HG03565 (cell line): ENCODE results near the gene NHERF2.

Experiments
- ATAC-seq: cut with Tn5 transposase; IDR thresholded peaks from one replicate; pipeline ENCODE4 v1.9.1; 2021; ENCODE audit warnings: mild to moderate bottlenecking, moderate library complexity; ENCODE audit not compliant: unreplicated experiment

Gene NHERF2

DNA sequence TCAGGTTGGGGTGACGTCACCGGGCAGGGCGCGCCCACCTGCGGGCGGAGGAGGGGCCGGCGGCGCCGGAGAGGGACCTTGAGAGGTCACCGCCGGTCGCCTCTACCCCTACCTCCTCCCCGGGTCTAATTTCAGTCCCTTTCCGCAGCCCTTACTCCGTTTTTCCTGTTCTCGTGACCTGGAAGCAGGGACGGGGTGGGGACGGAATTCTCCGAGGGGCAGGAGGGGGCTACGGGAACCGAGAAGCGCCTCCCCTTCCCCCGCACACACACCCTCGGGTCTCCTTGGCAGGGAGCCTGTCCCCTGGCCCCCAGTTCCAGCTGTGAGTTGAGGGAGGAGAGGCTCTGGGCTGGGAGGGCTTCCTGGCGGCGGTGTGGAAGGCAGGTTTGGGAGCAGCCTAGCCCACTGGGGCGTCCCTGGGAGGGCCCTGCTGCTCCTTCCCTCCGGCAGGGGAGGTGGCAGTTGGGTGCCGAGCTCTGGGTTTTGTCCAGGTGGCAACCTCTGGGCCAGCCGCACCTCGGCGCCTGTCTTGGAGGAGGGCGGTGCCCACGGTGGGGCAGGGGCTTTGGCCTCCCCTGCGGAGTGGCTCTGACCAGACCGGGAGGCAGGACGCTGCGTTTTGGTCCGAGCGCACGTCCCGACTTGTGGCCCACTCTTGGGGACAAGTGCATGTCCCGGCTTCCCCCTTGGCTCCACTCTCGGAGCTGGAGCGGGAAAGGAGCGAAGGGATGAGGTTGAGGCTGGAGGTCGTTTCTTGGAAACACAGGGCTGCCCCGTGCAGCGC, 36.2 kb upstream of the NHERF2 start:
- ATAC-seq: no peak

DNA sequence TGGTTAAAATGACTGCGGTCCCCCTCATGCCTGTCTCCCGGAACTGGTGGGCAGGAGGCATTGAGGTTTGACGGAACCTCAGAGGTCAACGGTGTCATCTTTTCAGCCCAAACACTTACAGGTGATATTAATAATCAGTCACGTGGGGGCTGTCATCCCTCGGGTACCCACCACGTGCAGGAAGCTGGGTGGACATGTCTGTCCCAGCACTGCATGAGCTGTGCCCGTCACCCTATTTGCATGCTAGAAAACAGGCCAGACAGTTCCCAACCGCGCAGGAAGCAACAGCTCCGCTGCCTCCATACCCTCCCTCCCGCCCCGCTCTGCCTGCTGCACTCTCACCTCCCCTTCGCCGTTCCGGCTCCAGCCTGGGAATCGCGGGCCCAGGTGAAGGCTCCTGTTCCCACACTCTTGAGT, 35.6 kb upstream of the NHERF2 start:
- ATAC-seq: no peak

DNA sequence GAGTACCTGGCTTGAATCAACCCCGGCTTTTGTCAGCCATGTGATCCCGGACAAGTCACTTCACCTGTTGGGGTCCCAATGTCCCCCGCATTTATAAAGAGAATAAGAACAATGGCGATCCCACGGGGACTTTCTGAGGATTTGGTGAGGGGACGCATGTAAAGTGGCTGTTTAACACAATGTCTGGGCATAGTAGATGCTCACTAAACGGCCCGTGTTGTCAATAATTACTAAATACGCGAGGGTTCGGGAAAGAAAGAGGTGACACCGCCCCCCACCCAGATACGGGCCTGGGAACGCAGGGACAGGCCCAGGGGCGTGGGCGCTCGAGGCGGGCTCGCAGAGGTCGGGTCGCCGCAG, 35.1 kb upstream of the NHERF2 start:
- no peak for ATAC-seq

DNA sequence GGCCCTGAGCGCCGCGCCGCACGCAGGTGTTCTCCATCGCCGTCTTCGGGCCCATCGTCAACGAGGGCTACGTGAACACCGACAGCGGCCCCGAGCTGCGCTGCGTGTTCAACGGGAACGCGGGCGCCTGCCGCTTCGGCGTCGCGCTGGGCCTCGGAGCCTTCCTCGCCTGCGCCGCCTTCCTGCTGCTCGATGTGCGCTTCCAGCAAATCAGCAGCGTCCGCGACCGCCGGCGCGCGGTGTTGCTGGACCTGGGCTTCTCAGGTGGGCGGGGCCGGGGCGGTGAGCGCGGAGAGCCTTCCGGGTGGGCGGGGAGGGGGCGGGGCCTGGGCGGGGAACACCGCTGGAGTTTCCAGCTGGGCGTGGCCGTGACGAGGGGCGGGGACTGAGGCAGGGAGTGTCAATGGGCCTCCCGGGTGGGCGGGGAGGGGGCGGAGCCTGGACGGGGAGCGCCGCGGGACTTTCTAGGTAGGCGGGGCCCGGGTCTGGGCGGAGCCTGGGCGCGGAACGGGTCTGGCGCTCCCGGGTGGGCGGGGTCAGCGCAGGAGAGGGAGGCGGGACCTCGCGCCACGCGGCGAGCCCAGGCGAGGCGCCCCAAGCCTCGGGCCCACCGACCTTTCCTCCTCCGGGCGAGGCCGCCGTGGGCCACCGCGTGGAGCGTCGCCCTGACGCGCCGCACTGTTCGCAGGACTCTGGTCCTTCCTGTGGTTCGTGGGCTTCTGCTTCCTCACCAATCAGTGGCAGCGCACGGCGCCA, 34.6 kb upstream of the NHERF2 start:
- ATAC-seq: peak; percentile 36

DNA sequence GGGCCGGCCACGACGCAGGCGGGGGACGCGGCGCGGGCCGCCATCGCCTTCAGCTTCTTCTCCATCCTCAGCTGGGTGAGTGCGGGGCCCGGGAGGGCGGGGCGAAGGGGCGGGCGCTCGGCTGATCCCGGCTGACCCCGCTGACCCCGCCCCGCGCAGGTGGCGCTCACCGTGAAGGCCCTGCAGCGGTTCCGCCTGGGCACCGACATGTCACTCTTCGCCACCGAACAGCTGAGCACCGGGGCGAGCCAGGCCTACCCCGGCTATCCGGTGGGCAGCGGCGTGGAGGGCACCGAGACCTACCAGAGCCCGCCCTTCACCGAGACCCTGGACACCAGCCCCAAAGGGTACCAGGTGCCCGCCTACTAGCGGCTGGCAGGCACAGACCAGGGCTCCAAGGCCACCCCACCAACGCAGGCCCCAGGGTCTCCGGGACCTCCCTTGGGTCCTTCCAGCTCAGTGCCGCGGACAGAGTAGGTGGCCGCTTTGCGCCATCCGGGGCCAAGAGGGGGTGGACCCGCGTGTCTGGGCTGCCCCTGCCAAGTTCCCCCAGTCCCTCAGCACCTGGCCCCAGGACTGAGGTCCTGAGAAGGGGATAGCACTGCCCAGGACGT, 33.9 kb upstream of the NHERF2 start:
- ATAC-seq: no peak

DNA sequence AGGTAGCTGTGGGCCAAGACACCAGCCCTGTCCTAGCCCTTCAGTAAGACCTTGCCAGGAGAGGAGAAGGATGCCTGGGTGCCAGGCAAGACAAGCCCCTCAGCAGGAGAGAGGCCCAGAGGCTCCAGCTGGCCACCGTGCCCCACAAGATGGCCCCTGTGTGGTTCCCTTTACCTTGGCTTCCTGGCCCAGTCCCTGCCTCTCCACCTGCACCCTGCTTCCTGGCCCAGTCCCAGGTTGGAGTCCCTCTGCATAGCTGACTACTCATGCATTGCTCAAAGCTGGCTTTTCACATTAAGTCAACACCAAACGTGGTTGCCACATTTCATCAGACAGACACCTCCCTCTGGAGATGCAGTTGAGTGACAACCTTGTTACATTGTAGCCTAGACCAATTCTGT, 33.0 kb upstream of the NHERF2 start:
- ATAC-seq: no peak

DNA sequence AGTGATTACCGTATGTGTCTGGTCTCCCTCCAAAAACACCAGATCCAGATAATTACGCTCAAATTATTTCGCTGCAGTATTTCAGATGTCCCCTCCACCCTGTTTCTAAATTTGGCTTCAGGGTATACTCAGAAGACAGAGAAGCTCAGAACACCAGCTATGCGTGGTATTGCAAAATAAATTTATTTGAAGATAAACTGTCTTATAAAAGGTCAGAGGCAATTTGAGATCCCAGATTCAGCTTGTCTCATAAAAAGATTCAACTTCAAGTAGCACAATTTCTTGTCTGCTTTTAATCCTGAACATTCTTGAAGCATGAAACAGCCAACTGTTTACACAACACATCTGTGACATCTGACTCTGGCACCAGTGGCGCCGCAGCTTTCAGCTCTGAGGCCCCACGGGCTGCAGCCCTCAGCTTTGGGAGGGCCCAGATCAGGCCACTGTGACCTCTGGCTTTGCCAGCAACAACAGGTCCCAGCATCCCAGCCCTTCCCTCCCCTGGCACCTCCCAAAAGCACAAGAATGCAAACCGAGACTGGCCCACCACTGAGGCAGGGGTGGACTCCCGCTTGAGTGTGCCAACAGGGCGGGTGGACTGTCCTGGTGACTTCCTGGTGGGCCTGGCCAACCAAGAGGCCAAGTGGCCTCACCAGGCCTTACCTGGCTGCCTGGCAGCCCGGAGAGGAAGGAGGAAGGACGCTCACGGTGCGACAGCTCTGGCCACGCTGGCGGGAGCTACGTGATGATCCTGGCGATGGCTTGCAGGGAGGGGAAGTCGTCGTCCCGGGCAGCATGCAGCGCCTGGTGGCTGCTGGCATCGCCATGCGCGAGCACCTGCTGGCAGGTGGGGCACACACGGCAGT, 29.0 kb upstream of the NHERF2 start:
- ATAC-seq: no peak

DNA sequence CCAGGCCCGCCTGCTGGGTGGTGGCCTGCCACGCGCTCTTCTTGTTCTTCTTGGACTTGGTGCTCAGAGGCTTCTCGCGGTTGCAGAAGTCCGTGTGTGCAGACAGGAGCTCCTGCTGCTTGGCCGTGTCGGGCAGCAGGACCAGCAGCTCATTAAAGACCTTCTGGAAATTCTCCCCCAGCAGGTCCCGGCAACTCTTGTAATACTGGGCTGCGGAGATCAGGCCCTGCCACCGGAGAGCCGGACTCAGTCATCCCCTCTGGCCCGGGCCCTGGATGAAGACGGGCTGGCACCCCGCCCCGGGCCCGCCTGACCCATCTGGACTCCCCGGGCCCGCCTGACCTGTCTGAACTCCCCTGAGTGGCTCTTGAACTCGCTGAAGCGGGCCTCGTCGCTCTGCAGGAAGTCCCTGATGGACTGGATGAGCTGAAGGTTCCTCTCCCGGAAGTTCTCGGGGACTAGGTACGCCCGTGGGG, 28.3 kb upstream of the NHERF2 start:
- no peak for ATAC-seq

DNA sequence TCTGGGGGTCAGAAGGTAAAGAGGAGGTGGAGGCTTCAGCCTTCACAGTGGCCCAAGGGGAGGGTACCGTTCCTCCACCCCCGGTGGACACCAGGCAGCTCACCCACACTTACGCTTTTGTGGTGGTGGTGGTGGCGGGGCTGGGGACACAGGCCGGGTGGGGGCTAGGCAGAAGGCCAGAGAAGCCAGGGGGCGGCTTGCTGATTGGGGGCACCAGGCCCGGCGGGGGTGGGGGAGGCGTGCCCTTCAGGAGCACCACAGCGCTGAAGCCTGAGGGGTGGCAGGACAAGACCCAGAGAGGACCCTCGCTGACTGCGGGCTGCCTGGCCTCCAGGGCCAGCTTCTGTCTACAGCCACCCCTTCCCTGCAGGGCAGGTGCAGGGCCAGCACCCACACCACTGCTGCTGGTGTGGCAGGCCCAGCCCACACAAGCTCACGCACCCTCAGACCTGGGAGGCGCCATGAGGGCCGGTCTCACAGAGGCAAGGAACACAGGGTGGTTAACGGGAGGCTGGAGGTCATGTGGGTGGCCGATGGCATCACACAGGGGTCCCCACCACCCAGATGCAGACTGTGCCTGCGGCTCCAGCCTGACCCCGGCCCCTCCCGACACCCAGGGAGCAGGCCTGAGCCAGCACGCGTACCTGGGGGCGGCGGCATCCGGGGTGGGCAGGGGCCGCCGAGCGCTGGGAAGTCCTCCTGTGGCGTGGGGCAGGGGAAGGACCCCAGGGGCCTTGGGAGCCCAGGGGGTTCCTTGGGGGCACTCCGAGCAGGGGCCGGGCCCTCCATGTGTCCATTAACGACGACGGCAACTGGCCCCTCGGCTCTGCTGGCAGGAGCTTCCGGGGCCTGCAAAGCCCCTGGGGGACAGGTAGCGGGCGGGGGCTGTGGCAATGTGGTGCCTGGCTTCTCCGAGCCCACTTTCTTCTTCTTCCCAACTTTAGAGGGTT, 27.6 kb upstream of the NHERF2 start:
- no peak for ATAC-seq

DNA sequence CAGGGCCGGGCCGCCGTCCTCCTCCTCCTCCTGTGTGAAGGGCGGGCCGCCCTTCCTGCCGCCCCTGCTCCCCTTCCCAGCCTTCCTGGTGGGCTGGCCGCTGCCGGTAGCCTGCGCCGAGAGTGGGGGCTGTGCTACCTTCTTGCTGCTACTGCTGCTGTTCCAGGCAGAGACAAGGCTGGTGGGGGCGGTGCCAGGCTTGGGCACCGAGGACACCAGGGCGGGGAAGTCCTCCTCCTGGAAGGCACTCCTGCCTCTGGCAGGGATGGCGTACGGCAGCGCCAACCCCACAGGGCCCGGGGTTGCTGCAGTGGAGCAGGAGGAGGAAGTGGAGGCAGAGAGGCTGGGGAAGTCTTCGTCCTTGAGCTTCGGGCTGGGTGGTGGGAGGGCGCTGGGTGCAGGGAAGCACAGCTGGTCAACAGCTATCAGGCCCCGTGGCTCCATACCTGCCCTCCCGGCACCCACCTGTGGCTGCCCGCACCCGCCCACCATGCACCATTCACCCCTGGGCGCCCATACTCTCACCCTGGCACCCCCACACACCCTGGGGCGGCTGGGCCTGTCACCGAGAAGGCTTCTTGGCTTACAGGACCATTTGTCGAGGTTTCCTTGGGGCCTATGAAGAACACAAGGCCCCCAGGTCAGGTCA, 26.7 kb upstream of the NHERF2 start:
- ATAC-seq: no peak

DNA sequence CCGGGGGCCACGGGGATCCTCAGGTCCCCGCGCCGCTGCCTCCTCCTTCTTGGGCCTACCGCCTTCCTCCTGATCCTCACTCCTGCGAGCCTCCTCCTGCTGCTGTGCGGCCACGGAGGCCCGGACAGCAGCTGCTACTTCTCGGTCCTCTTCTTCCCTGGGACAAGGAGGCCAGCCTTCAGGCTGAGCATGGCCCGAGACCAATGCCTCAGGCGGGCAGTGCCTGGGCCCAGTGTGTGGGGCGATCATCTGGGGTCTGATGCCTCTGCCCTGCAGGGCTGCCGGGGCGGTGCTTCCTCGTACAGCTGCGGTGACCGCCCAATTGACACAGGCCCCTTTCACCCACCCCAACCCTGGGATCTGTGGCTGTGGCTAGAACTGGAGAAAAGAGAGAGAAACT, 25.7 kb upstream of the NHERF2 start:
- ATAC-seq: no peak

DNA sequence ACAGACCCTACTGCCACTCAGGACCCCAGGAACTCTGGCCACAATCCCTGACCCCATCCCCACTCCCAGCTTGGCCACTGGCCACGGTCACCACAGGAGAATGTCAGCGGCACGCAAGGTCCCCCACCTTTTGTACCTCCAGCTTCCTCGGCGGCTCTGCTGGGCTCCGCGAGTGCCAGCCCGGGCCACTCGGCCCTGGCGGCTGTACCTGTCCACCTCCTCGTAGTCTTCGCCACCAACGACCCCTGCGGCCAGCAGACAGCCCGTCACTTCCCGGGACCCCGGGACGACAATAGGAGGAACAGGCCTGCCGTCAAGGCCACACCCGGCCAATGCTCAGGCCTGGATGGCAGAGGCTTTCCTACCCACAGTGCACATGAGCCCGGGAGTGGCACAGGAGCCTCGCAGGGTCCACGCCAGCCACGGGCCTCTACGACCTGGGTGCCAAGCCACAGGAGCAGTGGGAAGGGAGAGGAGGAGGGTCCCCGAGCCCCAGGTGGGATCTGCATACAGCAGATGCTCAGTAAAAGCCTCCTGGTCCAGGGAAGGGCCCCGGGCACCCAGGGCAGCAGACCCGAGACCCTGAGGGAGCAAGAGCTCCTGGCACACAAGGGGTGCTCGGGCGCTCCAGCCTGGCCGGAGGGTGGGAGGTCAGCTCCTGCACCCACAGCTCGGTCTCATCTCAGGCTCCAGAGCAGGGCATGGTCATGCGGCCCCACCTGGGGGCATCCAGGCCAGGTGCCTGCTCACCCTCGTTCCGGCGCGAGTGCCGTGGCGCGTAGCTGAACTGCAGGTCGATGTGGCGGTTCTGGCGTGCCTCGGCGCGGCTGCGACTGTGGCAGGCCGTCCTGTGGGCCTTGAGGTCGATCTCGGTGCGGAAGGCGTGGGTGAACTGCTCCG, 25.0 kb upstream of the NHERF2 start:
- no peak for ATAC-seq

DNA sequence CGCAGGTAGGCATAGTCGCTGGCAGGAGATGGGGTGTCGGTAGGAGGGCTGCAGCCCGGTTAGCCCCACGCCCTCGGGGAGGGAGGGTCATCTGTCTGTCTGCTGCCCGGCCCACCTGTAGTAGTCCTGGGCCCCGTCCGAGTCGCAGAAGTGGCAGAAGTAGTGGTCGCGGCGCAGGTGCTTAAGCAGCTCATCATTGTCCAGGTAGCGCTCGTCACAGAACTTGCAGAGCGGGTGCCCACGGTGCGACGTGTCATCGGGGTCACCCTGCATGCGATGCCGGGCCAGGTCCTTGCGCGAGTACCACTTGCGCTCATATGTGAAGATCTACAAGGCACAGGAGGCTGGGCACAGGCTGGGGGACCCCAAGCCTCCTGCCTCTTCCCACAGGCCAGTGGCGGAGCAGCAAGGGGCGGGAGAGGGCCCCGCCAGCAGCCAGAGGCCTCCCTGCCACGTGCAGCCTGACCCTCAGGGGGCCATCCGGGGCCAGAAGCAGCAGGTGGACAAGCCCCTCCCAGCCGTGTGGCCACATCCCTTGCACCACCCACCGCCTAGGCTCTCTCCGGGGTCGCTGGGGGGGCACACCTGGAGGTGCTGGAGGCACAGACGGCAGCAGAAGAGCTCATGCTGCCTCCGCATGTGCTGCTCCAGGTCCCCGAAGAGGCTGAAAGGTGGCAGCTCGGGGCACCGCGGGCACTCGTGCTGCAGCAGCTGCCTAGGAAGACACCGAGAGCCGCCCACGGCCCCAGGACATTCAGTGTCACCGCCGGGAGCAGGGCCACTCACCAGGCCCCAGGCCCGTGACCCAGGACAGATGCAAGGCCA, 24.1 kb upstream of the NHERF2 start:
- ATAC-seq: no peak

DNA sequence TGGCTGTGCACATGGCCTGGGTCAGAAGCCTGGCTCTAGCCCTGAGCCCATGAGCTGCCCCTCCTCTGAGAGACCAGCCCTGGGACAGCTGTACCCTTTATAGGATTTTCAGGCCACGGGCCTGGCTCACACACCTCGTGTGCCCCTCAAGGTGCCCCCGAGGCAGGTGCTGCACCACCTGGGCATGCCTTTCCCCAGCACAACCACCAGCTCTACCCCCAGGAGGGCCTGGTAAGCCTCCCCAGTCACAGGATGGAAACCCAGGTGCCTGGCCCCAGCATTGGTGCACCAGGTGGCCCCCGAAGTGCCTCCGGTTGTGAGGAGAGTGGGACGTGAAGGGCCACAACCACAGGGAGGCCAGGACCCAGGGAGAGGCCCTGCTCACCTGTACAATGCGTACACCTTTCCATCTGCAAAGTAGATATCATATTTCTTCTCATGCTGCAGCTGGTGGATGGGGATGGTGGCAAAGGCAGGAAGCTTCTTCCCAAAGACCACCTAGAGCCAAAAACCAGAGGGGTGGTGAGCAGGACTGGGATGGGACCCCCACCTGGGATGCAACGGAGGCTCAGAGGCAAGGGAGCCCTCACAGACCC, 23.4 kb upstream of the NHERF2 start:
- ATAC-seq: no peak

DNA sequence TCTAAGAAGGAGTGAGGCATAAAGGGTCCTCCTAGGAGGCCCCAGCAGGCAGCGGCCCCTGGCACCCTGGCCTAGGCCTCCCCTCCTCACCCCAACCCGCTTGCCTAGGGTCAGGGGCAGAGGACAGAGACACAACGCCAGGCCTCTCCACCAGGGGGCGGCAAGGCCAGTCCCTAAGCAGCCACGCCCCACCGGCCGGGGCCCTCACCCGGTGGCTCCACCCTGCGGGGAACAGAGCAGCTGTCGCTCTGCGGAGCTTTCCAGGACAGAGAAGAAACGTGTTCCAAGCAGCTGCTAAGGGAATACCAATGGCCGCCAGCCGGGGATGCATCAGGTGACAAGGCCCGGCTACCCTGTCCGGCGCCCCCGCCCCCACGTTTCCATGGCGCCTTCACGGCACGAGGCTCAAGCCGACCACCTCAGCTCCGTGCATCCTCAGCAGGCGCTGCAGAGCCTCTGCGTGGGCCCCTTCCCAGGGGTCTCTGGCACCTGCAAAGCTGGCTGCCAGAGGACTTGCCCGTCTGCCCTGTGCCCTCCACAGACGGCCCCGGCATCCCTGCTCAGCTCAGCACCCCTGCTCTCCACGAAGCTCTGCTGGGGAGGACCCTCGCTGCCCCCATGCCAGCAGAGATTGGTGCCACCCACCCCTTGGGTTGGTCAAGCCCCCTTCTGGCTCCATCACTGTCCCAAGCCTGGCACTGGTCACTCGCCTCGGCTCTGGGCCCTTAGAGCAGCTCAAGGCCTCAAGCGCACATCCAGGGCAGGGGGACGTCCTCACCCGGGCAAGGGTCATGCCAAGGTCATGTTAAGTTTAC, 22.7 kb upstream of the NHERF2 start:
- peak; percentile 64 for ATAC-seq

DNA sequence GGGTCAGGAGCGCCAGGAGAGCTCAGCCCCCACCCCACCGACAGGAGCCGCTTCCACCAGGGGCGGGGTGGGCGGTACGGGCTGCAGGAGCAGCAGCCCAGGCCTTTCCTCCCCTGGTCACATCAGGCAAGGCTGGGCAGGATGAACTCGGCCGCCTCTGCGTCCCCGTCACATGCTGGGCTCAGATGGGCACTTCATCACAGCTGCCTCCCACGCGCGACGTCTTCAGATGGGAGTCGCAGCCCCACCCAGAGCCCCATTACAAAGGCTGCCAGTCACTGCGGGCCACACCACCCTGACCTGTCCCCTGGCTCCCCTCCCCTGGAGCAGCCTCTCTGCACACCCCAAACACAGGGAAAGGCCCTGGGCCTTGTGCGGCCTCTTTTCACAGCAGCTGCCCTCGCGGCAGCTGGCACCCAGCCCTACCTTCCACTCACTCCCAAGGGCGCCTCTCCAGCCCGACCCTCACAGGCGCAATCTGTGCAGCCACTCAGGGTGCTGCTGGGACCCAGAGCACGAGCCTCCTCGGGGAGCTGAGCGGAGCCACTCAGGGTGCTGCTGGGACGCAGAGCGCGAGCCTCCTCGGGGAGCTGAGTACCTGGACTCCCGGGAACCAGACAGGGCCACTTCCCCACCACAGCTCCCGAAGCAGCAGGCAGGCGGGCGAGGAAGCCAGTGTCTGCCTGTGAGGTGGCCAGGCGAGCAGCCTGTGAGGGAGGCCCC, 21.7 kb upstream of the NHERF2 start:
- no peak for ATAC-seq
